BJ (cell line): Measurements from ENCODE around the gene EHD4. TPM values are rescaled to one million over a fixed set of nuclear protein-coding genes. Genes with fewer than 3 reads are reported as not detected.

Experiments
- CTCF ChIA-PET: fragments of 350-600 bp; formaldehyde crosslinking; extraction: SDS; loops from one replicate; lab custom pipeline; 2021; ENCODE audit warnings: antibody characterized with exemption, inconsistent platforms; lab: Yijun Ruan, JAX
- POLR2A ChIA-PET: fragments of 300-600 bp; sonication (Branson Sonifier 250); formaldehyde crosslinking; extraction: SDS; loops from one replicate; lab custom pipeline; 2021; ENCODE audit warnings: antibody characterized with exemption; lab: Charles Lee
- DNase-seq: peaks from one replicate; pipeline ENCODE4 v3.0.0-alpha.2; 2011; ENCODE audit warnings: low read depth
- H3K27me3 ChIP-seq: 2 replicates; pipeline ENCODE4 v1.6.0; 2011; ENCODE audit warnings: low read length; ENCODE audit not compliant: control insufficient read depth, insufficient read depth
- H3K36me3 ChIP-seq: 2 replicates; pipeline ENCODE4 v1.5.1; 2011; ENCODE audit warnings: low read length; ENCODE audit not compliant: control insufficient read depth, insufficient read depth
- H3K4me3 ChIP-seq: 2 replicates; pipeline ENCODE4 v1.5.1; 2011; ENCODE audit warnings: low read depth, mild to moderate bottlenecking, control low read depth, low read length
- polyA plus RNA-seq: library from polyadenylated mRNA; depleted of rRNA; stranded (reverse); fragments of >200 nt; gene quantifications from 2 replicates; pipeline ENCODE4 v1.2.3, GENCODE V29; 2011
- TF ChIP-seq, protein P1 (sequence below): IDR thresholded peaks from 2 replicates; pipeline ENCODE4 v1.5.1; 2011; ENCODE audit warnings: low read depth, mild to moderate bottlenecking, control low read depth, inconsistent platforms, low read length, moderate library complexity; ENCODE audit not compliant: insufficient read depth

The EHD4 gene
- polyA plus RNA-seq, 1 experiment = 17.0 TPM

DNA sequence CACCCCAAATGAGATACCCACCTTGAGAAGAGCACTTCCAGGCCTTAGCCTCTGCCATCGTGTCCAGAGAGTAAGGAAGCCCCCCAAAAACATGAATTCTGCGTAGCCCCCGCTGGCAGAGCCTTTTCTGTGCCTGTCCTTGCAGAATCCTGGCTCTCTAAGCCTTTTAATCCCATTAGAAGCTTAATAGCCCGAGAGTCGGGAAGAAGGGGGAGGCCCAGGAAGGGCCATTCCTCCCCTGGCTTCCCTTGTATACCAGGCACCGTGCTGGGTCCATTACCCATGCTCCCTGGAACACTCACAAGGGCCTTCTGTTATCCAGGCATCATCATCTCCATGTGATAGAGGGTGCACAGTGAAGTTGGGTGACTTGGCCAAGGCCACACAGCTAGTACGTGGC lies 85.6 kb downstream of the EHD4 start:
- Histone ChIP-seq H3K27me3 (no peaks in the 10 kb centered on the region; the same call in 1 of the 2 replicates), H3K4me3 (no peak overlapping the region), H3K36me3 (no peaks in the 10 kb centered on the region)
- no peak for DNase-seq
- TF ChIP-seq, protein P1, sequence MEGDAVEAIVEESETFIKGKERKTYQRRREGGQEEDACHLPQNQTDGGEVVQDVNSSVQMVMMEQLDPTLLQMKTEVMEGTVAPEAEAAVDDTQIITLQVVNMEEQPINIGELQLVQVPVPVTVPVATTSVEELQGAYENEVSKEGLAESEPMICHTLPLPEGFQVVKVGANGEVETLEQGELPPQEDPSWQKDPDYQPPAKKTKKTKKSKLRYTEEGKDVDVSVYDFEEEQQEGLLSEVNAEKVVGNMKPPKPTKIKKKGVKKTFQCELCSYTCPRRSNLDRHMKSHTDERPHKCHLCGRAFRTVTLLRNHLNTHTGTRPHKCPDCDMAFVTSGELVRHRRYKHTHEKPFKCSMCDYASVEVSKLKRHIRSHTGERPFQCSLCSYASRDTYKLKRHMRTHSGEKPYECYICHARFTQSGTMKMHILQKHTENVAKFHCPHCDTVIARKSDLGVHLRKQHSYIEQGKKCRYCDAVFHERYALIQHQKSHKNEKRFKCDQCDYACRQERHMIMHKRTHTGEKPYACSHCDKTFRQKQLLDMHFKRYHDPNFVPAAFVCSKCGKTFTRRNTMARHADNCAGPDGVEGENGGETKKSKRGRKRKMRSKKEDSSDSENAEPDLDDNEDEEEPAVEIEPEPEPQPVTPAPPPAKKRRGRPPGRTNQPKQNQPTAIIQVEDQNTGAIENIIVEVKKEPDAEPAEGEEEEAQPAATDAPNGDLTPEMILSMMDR = no peak
- POLR2A ChIA-PET = no interaction called here
- CTCF ChIA-PET = interaction anchor here (1.1 to 1.2 kb wide), 3 partner anchors 8 to 251 kb away, joined by 3 read pairs; no protein-coding TSS in a partner anchor

DNA sequence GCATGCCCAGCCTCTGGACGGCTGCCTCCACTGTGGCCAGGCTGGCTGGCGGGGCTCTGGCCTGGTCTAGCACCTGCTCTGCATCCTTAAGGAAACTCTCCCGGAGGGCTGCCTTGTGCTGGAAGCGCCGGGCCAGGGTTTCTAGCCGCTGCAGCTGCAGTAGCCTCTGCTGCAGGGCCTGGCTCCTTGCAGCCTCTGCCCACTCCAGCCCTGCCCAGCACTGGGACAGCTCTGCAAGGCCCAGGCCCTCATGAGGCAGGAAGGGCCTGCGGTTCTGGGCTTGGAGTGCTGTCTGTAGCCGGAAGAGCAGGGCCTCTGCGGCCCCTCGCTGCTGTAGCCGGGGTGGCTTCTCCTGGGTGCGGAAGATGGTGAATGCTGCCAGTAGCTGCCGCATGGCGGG lies 86.5 kb downstream of the EHD4 start:
- TF ChIP-seq, protein P1 = no peak

DNA sequence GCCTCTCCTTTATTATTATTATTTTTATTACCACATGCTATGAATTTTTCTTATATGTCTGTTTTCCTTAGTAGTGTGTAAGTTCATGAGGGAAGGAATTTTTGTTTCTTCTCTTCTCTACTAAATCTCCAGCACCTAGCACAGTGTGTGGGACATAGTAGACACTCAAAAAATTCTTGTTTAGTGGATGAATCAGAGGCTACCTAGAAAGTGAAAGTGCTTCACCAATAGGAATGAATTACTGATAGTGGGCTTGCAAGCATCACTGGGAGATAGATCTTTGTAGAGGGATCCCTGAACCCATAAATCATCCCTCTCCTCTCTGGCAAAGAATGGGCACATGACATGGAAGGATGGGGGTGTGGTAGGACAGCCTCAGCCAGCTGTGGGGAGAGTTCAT lies 87.0 kb downstream of the EHD4 start:
- CTCF ChIA-PET = interaction anchor here (0.8 to 1.2 kb wide), 2 partner anchors 9 to 19 kb away, joined by 3 read pairs; no protein-coding TSS in a partner anchor
- POLR2A ChIA-PET = no interaction called here
- Histone ChIP-seq H3K27me3 (peaks cover 5% of the 10 kb centered on the region), H3K4me3 (no peak overlapping the region), H3K36me3 (no peaks in the 10 kb centered on the region)
- TF ChIP-seq, protein P1 = no peak
- DNase-seq = no peak

More for the DNA sequence above, 86.5 kb downstream of the EHD4 start:
- Histone ChIP-seq H3K27me3 (peaks cover 5% of the 10 kb centered on the region), H3K36me3 (no peaks in the 10 kb centered on the region), H3K4me3 (no peak overlapping the region)
- CTCF ChIA-PET = interaction anchor here (0.8 to 1.2 kb wide), 4 partner anchors 9 to 252 kb away, joined by 3 read pairs; no protein-coding TSS in a partner anchor
- POLR2A ChIA-PET = no interaction called here
- DNase-seq = no peak

DNA sequence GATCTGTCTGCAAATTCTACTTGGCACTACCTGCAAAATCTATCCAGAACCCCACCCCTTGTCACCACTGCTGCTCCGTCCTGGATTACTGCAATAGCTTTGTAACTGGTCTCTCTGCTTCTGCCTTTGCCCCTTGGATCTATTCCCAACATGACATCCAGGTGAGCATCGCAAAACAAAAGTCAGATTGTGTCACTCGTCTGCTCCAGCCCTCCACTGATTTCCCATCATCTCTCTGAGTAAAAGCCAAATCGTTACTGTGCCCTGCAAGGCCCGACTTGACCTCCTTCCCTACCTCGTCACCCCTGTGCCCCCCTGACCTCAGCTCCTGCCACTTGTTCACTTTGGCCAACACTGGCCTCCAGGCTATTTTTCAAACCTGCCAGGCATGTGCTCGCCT lies 87.9 kb downstream of the EHD4 start:
- peaks cover 5% of the 10 kb centered on the region for H3K27me3 ChIP-seq
- no peak overlapping the region for H3K4me3 ChIP-seq
- TF ChIP-seq, protein P1 = no peak
- POLR2A ChIA-PET = no interaction called here
- CTCF ChIA-PET = no interaction called here
- DNase-seq = no peak
- H3K36me3 ChIP-seq = no peaks in the 10 kb centered on the region

DNA sequence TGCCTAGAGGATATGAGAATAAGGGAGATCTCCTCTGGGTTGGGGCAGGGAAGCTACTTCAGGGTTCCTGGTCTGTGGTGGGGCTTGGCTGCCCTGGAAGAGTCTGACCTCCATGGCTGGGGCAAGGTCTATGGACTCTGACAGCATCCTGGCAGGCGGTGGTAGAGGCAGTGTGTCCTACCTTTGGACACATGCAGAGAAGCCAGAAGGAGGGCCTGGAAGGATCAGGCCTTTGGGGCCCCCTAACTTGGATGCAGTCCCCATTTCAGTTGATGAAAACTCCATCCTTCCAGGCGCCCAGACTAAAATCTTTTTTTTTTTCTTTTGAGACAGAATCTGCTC lies 88.9 kb downstream of the EHD4 start:
- Histone ChIP-seq H3K36me3 (no peaks in the 10 kb centered on the region), H3K4me3 (no peak overlapping the region), H3K27me3 (peaks cover 5% of the 10 kb centered on the region)
- no peak for DNase-seq
- ChIA-PET POLR2A (no interaction called here), CTCF (no interaction called here)
- TF ChIP-seq, protein P1 = no peak
